ENCODE results near the gene ARGLU1.

The ARGLU1 gene

DNA sequence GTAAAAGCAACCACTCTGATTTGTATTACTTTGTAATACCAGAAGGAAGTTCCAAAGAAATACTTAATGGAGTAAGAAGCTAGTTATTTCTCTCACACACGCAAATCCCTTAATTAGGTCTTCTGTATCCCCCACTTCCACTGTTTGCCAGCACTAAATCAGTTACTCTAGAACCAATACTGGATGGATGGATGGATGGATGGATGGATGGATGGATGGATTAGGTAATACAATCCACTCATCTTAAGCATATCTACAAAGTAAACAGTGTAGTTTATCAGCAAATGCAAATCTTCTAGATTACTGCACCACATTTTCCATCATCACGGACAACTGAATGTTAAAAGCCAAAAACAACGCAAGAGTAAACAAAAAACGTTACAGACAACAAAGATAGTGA lies 27.3 kb downstream of the ARGLU1 start:
- DNase-seq, result no peak

- no peak for DNase-seq
Measured at GRCh38 chr13:106537521-106537920, 30.4 kb downstream of the ARGLU1 start.

DNA sequence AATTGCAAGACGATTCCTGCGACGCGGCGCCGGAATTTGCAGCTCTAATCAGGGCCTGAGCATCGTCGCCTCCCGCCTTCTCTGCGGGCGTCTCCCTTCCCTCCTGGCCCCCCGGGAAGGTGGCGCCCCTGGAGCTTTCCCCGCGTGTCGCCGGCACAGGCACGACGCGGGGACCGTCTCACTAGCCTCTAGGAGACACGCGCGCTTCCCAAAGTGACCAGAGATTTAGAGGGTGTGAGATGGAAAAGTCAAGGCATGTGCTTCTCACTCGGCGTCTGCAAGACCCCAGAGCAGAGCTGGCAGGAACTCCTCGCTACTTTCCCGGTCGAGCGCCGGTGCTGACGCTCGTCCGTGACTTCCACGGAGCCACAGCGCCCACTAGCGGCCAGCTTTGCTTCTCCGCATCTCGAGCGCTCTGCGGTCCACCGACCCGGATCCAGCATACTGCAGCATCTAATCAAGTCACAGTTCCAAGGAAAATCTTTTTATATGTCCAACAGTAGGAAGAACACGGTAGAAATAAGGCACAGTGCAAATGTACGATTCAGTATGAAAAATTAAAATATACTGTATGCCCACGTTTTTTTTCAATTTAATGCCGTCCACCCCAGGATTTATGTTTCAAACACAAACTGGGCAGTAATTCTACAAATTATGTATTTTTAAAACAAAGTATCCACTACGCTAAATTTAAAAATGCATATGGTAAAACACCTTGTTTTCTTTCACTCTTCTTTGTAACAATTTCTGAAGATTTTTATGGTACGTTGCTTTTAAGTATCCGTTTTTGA lies 31.5 kb downstream of the ARGLU1 start:
- peak; percentile 69 to 87 (median 78) for DNase-seq

GRCh38 chr13:106535552-106536243 lies 32.2 kb downstream of the ARGLU1 start, which contains the start of gene EFNB2:
Gene EFNB2 (minus strand): TSS chr13:106535662. CDS start chr13:106534964, 698 bp downstream.
- DNase-seq, result peak; percentile 72 to 91 (median 76)

- DNase-seq, result peak in 2 of 5 donors; percentile 6 to 9
Measured at GRCh38 chr13:106534639-106535551, 33.0 kb downstream of the ARGLU1 start.

DNA sequence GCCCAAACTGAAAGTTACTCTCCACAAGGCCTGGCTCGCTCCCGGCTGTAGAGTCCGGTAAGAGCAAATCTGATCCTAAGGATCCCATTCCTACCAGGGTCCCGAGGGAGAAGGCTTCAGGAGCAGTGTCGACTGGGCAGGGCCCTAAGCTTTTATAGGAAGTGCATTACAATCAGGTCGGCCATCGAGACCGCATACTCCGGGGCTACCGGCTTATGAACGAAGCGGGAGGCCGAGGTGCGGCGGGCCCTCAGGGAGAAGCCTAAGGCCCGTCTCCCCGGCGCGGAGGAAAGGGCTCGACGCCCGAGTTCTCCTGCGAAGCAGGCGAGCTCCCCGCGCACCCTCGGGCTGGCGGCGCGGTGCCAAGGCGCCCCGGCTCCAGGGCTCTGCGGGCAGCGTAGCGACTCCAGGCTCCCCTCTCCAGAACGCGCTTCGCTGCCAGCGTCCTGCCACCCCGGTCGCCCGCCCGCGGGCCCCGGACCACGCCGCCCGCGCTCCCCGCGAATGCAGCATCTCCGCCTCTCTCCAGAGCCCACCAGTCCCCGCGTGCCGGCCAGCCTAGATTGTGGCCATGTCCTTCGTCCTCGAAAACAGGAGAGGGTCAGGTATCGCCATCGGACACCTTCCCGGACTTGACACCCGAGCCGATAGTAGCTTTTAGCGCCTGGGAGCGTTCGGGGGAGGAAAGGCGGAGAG lies 33.8 kb downstream of the ARGLU1 start:
- DNase-seq, result peak in 2 of 5 donors; percentile 4 to 10

GRCh38 chr13:106533101-106533942 lies 34.6 kb downstream of the ARGLU1 start:
- DNase-seq, result peak in 2 of 5 donors; percentile 2 to 6

DNA sequence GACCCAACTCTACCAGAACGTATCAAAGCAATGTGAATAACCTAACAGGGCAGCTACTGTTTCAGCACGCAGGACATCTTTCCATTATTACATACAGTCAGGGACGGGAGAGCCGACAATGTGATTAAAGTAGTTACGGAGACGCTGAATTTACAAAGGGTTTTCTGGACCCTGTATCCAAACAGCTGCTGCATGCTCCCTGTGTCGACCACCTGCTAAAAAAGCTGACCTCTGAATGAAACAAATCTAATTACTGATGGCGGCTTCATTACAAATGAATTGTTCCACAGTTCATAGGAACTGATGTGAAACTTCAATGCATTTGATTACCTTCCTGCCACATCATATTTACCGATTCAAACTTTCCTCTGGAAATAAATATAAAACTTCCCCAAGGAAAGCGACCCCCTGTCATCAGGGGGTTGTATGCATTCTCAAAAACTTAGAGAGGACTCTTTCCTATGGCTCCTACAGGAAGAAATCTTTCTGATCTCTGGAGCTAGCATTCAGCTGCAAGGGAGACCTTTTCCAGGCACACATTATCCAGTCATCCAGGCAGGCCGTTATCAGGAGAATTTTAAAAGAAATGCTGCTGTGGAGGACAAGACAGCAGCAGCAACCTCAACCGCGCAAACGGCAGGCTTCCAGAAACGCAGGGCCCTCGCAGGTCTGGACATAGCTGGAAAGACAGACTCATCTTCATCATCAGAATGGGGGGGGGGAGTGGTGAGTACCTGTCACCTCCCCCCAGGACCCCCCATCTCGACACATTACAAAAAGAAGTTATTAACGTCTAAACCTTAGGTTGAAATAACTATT lies 35.6 kb downstream of the ARGLU1 start:
- DNase-seq, result no peak

DNA sequence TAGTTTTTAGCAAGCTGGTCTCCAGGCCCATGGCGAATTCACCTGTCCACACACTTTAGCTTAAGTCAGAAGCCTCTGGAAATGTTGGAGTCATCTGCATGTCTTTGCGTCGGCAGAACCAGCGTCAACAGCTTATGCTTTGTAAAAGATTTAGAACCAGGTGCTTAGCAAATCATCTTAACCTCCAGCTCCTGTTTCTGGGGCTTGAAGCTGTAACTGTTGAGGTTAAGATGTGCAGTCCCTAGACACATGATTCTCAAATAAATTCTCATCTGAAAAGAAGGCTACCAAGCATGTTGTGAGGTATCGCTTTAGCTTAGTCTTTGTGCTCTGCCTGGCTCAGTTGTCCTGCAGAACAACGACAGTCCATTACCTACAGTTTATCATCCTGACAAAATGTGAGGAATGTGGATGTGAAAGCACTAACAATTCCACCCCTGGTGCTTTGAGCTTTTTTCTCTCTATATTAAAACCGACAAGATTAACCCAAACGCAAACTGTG lies 36.9 kb downstream of the ARGLU1 start:
- DNase-seq, result no peak

DNA sequence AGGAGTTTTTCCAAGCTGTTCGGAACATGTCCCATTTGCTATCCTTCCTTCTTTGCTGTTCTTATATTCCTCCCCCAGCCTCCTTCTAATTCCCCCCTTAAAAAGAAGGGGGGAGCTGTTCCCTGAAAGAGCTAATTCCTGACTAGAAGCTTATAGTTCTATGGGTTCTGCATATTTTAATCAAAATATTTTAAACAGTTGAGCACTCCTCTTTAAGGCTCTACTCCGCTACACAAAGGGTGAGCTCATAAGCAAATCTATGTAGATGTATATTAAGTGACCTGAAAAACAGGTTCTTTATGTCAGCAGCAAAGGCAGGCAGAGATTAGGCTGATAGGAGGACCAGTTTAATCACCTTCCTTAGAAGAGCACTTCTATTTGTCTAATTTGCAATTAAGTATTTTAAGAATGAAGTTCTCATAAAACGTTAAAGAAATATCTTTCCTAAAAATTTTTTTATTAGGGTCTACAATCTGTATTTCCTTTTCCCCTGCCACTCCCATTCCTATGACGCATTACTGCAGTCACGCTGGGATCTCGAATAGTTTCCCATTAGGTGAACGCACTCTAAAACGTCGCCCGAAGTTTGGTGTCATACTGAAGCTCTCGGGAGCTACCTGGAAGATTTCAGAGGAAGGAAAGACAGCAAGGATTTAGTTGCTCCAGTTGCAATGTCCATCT lies 37.6 kb downstream of the ARGLU1 start:
- DNase-seq, result no peak

DNA sequence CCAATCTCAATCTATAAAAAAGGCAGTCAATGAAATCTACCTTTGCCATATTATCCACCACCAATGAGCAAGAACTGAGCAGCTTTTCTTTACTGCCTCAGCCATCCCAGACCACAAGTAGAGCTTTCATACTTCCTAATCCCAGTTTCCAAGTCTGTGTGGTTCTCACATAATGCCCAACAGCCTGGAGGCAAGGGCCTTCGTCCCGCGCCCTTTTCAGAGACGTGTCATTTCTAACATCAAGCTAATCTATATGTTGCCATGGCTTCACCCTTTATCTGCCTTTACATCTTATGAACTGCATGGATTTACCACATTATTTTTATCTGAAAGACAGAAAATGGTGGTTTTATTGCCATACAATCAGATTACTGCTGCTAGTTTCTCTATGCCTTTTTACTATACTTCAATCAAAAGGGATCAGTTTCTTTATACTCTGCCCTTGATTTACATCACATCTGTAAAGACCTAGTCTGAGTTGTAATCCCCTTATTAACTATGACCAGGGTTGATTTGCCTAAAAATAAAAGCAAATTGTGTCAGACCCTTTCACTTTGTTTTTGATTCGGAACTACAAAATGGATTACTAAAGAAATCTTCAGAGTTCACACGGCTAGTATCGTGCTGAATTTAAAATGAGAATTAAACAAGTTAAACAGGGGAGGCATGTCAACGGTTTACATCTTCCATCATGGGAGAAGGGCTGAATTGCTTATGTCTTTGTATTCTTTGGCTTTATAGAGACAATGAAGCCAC lies 38.3 kb downstream of the ARGLU1 start:
- DNase-seq, result no peak

DNA sequence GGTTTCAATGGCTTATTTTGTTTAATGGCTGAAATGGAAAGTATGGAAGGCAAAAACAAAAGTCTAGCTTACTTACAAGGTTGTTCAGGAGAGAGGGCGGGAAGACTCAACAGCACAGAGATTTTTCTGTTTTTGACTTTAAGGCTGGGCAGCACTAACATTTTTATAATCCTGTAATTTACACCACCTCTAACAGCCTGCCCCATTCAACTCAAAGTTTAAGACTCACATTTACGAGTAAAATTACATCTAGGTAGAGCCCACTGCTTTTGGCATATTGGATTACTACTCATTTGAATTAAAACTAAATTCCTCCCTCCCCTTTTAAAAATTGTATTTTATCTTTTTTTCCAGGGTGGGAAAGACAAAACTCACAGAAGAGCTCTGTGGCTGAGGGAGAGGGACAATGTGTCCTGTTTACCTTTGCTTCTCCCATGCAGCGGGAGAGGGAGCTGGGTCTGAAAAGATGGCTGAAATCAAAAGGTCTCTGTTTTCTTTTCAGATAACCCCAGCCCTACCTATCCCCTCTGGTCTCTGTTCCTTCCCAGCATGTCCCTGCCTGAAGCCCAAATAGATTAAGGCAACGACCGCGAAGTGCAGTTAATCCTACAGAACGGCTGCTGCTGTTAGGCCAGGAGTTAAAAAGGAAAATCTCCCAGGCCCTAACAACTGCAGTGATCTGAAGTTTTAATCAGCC lies 39.1 kb downstream of the ARGLU1 start:
- DNase-seq, result no peak

GRCh38 chr13:106527826-106528225 lies 40.1 kb downstream of the ARGLU1 start:
- no peak for DNase-seq

- no peak for DNase-seq
Measured at GRCh38 chr13:106527445-106527801, 40.5 kb downstream of the ARGLU1 start.

DNA sequence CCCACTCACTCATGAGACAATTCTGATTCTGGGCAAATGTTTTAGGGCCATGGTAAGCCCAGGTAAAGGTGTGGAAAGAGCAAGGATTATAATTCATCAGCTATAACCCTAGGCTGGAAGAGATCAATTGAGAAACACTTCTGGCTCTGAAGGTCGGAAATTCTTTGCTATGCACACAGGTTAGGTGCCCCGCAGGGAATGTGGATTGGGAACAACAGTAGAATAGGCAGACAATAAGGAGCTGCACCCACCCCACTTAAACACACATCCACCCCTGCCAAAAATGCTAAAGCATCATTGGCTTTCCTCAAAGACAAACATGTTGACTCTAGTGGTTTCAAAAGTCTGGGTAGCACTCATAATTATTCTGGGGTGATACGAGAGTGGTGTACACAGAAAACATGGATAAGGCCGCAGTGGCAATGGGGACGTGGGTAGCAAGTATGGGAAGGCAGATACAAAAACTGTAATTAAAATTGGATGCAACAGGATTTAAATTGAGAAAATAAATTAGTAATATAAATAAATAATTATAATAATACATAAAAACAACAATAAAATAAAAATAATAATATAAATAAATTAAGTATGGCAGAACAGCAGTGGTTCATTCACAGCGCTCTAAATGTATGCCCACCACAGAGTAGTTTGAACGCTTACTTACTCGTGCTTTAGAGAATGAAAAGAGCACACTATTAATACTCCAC lies 41.0 kb downstream of the ARGLU1 start:
- DNase-seq, result no peak

DNA sequence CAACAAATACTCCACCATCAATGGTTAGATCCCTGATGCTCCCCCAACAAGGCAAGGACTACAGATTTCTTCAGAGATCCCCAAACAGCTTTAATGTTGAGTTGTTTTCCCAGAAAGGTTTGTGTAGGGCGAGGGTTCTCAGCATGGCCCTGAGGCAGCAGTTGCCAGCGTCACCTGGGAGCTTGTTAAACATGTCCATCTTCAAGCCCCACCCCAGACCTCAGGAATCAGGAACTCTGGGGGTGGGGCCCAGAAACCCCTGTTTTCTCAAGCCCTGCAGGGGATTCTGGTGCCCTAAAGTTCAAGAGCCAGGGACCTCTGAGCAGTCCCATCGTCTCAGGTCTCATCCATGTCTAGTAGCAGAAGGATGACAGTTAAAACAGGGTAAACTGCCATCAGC lies 42.1 kb downstream of the ARGLU1 start:
- no peak for DNase-seq

- no peak for DNase-seq
Measured at GRCh38 chr13:106524108-106524507, 43.8 kb downstream of the ARGLU1 start.

DNA sequence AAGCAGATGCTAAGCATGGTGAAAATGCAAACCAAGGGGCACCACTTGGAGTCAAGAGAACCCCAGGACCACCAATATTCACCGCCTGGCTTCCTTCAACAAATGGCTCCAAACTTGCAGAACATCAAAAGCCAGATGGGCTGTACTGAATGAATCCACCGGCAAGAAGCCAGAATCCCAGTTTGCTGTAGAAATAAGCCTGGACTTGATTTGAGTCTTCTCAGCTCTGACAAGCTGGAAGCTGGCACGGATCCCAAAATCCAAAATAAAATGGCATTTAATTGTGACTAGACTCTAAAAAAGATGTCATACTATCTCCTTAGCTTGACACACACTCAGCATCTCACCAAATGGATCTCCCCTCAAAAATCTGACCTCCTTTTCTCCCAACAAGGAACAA lies 44.4 kb downstream of the ARGLU1 start:
- DNase-seq, result no peak
